Effector memory CD8-positive, alpha-beta T cell (primary cell): Measurements from ENCODE around the gene TMEM26.

Experiments used
- ATAC-seq: fragments of 150-1000 bp; cut with Tn5 transposase; replicated peaks from 2 replicates; pipeline ENCODE4 v1.10.0; 2021; ENCODE audit warnings: mild to moderate bottlenecking, moderate library complexity
- DNase-seq, 3 experiments: peaks; one replicate each; pipeline ENCODE4 v3.0.0; 2021
- H3K27ac Mint-ChIP-seq, 2 donors: one replicate each; pipeline ENCODE4 v1.8.0; 2022; ENCODE audit warnings: mild to moderate bottlenecking in 2 of 2, mixed read lengths in 2 of 2, moderate library complexity in 2 of 2
- H3K27me3 Mint-ChIP-seq, 2 donors: one replicate each; pipeline ENCODE4 v1.8.0; 2022; ENCODE audit warnings: mixed read lengths in 2 of 2
- H3K36me3 Mint-ChIP-seq: one replicate; pipeline ENCODE4 v1.8.0; 2022; ENCODE audit warnings: mild to moderate bottlenecking, moderate library complexity, mixed read lengths; ENCODE audit not compliant: insufficient read depth
- H3K4me1 Mint-ChIP-seq, 2 donors: one replicate each; pipeline ENCODE4 v1.8.0; 2022; ENCODE audit warnings: low read depth in 2 of 2, mixed read lengths in 2 of 2
- H3K4me3 Mint-ChIP-seq, 2 donors: one replicate each; pipeline ENCODE4 v1.8.0; 2022; ENCODE audit warnings: mild to moderate bottlenecking in 2 of 2, mixed read lengths in 2 of 2, moderate library complexity in 2 of 2
- H3K9me3 Mint-ChIP-seq, 2 donors: one replicate each; pipeline ENCODE4 v1.8.0; 2022; ENCODE audit warnings: mixed read lengths in 2 of 2
- total RNA-seq, 9 experiments: gene quantifications; one replicate each; lab custom pipeline; 2026; lab: John Stamatoyannopoulos, UW

Gene TMEM26
- total RNA-seq, result 0 to 0.11 (median 0) reads per million in 9 experiments

DNA sequence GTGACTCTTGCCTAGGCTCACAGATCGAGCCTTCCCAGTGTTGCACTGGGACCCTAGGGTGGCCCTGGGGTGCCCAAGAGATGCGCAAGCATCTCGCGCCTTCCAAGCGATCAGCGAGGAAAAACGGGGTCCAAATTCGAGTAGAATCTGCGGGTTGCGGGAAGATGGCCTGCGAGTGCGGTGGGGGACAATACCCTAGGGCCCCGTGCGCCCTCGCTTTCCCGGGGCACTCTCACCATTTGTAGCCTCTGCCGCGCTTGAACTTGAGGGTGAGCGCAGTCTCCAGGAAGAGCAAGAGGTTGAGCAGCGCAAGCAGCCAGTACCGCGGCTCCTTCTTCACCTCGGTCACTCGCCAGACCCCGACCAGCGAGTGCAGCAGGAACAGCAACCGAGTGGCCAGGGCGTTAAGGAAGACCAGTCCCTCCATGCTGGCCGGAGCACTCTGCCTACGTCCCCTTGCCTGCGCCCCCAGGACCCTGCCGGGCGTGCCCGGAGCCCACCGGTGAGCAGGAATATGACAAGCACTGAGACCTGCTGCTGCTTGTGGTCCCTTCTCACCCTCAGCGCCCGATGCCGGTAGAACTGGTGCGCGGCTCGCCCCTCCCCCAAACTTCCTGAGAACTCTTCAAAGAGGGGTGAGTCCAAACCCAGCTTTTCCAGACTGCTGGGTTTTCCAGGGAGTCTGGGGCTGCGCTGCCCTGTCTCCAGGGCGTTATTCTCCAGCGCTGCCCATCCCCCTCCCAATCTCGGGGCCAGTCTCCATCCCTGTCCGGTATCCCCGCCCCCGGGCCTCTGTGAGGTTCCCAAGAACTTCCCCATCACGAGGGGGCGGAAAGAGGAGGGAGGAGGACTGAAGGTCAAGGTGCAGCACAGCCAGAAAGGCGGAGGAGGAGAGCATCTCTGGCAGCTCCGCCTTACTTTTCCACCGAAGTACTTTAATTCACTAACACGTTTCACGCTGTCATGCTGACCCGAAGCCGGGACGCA is at the start of gene TMEM26:
Gene TMEM26, minus strand, starts transcription at position 727 of the 987 bp plus-strand sequence. Its CDS starts 300 bp downstream, at position 427.
- Mint-ChIP-seq H3K4me1 (peaks cover 0 to 3% of the 10 kb centered on the region in 2 donors), H3K27me3 (peaks cover 45 to 50% of the 10 kb centered on the region in 2 donors), H3K4me3 (no peak within 1 kb of the TSS), H3K36me3 (no peaks in the 10 kb centered on the region), H3K9me3 (no peaks in the 10 kb centered on the region), H3K27ac (no peak within 1 kb of the TSS)
- no peak for ATAC-seq
- no peak for DNase-seq

DNA sequence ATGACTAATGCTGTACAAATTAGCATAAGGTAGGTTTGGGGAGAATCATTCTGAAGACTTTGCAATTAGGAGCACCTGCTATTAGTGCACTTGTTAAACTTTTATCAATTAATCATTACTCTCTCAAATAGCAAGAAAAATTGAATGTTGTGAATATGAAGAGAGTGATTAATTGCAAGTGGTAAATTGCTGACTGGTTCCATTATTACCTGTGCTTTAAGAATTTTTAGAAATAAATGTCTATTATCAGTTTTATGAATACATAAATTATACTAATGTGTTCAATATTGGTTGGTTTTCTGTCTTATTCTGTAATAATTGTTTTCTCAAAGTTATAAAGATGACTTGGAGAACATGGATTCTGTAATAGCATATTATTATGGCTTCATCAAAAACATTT is 47.3 kb upstream of the TMEM26 start:
- H3K27ac Mint-ChIP-seq, result no peak overlapping the region
- peaks cover 0 to 4% of the 10 kb centered on the region in 2 donors for H3K27me3 Mint-ChIP-seq
- peaks cover 0 to 2% of the 10 kb centered on the region in 2 donors for H3K9me3 Mint-ChIP-seq
- DNase-seq (no peak), ATAC-seq (no peak)
- H3K4me1 Mint-ChIP-seq, result no peaks in the 10 kb centered on the region
- no peak overlapping the region for H3K4me3 Mint-ChIP-seq
- H3K36me3 Mint-ChIP-seq, result no peaks in the 10 kb centered on the region

DNA sequence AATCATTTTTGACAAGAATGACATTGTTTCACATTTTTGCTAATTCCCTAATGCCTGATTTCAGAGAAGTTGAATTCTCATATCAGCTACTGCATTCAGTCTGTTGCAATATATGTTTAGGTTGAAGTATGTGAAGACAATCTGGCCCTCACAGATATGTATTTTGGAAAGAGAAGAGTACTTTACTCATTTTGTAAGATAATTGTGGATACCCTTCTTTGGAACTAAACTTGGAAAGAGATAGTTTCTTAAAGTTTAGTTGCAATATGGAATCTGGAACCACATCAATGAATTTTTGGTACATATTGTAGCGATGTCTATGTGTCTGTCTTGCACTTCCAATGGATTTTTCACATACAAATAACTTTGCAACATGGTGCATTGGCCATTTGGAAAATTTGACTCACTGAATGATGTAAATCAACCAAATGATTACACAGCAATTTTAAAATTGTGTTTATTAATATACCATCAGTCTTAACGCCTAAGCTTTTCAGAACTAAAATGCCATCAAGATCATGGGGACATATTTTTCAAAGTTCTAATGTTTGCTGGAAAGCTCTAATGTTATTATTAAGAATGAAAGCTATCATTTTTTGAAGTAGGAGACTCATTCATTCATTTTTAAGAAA is 39.3 kb upstream of the TMEM26 start:
- Mint-ChIP-seq H3K27me3 (peaks cover 0 to 16% of the 10 kb centered on the region in 2 donors), H3K36me3 (no peaks in the 10 kb centered on the region), H3K4me1 (no peaks in the 10 kb centered on the region), H3K9me3 (peaks cover 0 to 1% of the 10 kb centered on the region in 2 donors), H3K27ac (no peak overlapping the region), H3K4me3 (no peak overlapping the region)
- DNase-seq, result no peak
- no peak for ATAC-seq

DNA sequence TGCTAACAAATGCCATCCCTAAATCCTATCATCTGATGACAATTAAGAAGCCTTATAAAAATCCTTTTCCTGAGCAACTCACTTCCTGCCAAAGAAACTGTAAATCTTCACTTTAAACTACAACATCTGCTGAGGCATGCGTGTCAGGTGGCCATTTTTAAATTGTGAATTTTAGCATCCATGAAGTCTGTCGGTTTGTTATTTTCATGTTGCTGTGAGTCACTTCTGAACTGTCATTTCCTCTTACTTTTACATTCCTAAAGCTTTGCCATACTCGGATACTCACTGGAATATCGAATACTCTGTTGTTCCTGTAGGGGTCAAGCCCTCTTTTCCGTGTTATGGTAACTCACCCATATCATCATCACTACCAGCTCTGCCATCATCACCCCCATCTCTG is 34.3 kb upstream of the TMEM26 start:
- peaks cover 0 to 1% of the 10 kb centered on the region in 2 donors for H3K9me3 Mint-ChIP-seq
- no peak overlapping the region for H3K27ac Mint-ChIP-seq
- H3K4me1 Mint-ChIP-seq, result no peaks in the 10 kb centered on the region
- H3K27me3 Mint-ChIP-seq, result peaks cover 0 to 22% of the 10 kb centered on the region in 2 donors
- no peak for ATAC-seq
- H3K4me3 Mint-ChIP-seq, result no peak overlapping the region
- no peak for DNase-seq
- H3K36me3 Mint-ChIP-seq, result no peaks in the 10 kb centered on the region

DNA sequence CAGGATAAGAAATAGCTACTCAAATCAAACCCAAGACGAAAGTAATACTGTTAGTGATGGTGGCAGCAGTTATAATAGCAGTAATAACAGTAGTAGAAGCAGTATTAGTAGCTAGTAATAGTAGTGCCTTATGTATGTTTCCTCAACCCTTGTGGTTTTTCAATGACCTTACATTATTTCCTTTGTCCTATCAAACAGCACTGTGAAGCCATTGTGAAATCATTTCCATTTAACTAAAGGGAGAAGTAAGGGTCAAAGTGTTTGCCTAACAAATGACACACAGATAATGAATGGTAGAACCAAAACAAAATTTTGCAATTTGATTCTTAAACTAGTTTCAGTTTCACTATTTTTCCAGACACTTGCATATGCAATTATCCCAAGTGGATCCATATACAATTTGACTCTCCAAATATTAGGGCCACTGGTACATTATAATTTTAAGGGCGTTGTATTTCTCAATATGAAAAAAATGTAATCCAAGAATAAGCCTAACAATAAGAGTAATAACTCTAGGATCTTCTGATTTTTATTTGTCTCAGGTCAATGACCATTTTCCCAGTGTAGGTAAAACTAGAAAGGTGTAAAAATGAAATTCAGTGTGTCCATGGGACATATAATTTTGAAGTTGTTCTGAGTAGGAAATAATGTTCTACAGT is 33.7 kb upstream of the TMEM26 start:
- no peaks in the 10 kb centered on the region for H3K4me1 Mint-ChIP-seq
- H3K9me3 Mint-ChIP-seq, result peaks cover 0 to 1% of the 10 kb centered on the region in 2 donors
- H3K4me3 Mint-ChIP-seq, result no peak overlapping the region
- ATAC-seq (no peak), DNase-seq (no peak)
- no peaks in the 10 kb centered on the region for H3K36me3 Mint-ChIP-seq
- no peak overlapping the region for H3K27ac Mint-ChIP-seq
- peaks cover 0 to 22% of the 10 kb centered on the region in 2 donors for H3K27me3 Mint-ChIP-seq

DNA sequence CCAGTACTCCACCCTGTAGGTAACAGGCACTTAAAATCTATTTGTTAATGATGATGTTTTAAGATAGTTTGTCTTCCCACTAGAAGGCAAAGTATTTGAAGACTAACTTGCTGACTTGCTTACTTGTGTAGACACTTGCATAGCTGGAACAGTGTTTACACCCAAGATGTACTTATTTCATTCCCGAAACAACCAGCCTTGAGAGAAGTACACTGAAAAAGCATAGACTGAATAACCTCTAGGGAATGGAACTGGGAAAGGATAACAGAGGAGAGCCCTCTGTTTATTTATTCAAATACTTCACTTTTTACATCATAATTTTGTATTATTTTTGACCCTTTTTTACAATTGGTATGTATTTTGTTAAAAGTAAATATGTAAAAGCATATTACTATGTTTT is 33.1 kb upstream of the TMEM26 start:
- H3K36me3 Mint-ChIP-seq, result no peaks in the 10 kb centered on the region
- H3K27ac Mint-ChIP-seq, result no peak overlapping the region
- no peak overlapping the region for H3K4me3 Mint-ChIP-seq
- H3K4me1 Mint-ChIP-seq, result no peaks in the 10 kb centered on the region
- peaks cover 0 to 1% of the 10 kb centered on the region in 2 donors for H3K9me3 Mint-ChIP-seq
- no peak for DNase-seq
- no peak for ATAC-seq
- H3K27me3 Mint-ChIP-seq, result peaks cover 0 to 22% of the 10 kb centered on the region in 2 donors

DNA sequence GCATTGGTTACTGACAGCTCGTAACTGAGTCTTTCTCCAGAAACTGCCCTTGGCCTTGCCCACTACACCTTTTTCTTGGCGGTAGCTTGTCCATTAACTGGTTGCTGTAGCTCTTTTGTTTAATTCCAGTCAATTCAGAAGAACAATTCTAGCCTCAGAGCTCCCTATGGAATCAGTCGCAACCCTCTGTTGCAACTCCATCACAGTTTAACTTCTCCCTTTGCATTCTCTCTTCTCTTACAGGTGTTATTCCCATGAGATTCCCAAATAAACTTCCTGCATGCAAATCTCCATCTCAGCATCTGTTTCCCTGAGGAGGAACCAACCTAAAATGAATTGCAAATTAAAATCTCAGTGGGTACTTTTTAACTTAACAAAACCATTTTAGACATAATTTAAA is 28.4 kb upstream of the TMEM26 start:
- no peaks in the 10 kb centered on the region for H3K36me3 Mint-ChIP-seq
- H3K27me3 Mint-ChIP-seq, result peaks cover 9 to 29% of the 10 kb centered on the region in 2 donors
- H3K4me1 Mint-ChIP-seq, result no peaks in the 10 kb centered on the region
- H3K9me3 Mint-ChIP-seq, result no peaks in the 10 kb centered on the region
- ATAC-seq, result no peak
- H3K4me3 Mint-ChIP-seq, result no peak overlapping the region
- no peak overlapping the region for H3K27ac Mint-ChIP-seq
- DNase-seq, result no peak

DNA sequence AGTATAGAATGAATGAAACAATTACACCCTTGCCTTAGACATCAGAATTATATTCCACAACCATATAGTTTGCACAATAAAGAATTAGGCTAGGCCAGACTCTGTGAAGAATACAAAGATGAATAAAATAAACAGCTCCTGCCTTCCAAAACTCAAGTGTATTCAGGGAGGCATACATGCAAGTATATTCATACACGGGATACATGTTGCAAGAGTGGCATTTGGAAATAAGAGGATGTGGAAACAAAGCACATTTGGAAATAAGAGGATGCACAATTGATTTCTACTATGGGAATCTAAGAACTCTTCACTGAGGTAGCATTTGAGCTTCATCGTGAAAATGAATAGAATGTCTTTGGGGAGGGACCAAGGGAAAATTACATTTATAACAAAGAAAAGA is 27.0 kb upstream of the TMEM26 start:
- DNase-seq (no peak), ATAC-seq (no peak)
- Mint-ChIP-seq H3K4me1 (no peaks in the 10 kb centered on the region), H3K9me3 (no peaks in the 10 kb centered on the region), H3K27ac (no peak overlapping the region), H3K36me3 (no peaks in the 10 kb centered on the region), H3K27me3 (peaks cover 9 to 29% of the 10 kb centered on the region in 2 donors), H3K4me3 (no peak overlapping the region)

DNA sequence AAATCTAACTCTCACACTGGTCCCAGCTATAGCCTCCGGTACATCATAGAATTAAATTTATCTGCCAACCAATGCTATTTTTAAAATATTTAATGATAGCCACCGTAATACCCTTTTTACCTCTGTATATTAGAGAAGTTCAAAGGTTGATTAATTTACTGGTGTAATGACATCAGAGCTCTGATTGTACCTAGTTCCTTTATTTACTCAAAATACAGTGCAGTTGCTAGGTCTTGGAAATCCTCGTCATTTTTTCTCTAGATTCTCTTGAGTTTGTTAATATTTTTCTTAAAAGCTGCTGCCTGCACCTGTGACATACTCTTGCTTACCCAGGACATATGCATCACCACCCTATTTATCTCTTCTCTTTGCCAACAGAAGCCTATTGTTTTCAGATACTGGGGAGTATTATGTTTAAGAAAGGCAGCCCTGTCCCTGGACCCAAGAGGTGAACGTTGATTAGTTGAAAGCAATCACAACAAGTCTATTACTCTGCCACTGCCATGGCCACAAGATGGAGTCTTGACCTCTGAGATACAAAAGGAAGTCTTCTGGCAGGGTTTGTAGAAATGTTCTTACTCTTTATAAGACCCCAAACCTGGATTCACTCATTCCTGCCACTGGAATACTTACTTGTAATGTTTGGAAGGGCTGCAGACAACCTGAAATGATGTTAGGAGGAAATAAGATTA is 25.6 kb upstream of the TMEM26 start:
- no peak overlapping the region for H3K27ac Mint-ChIP-seq
- no peak overlapping the region for H3K4me3 Mint-ChIP-seq
- H3K36me3 Mint-ChIP-seq, result no peaks in the 10 kb centered on the region
- DNase-seq, result no peak
- no peaks in the 10 kb centered on the region for H3K9me3 Mint-ChIP-seq
- H3K27me3 Mint-ChIP-seq, result peaks cover 9 to 25% of the 10 kb centered on the region in 2 donors
- no peak for ATAC-seq
- H3K4me1 Mint-ChIP-seq, result no peaks in the 10 kb centered on the region

DNA sequence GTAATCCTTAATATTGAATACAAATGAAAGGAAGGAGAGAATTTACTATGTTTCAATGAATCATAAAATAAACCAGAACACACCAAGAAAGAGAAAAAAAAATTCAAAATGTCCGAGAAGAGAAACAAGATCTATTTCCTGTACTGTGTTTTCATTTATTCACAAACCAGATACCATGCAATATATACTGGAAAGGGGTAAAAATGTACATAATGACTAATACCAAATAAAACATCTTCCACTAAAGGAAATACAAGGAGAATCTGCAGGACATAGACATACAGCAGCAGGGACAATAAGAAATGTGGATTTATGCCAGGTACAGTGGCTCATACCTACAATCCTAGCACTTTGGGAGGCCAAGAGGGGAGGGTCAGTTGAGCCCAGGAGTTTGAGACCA is 24.3 kb upstream of the TMEM26 start:
- no peak for ATAC-seq
- no peaks in the 10 kb centered on the region for H3K9me3 Mint-ChIP-seq
- H3K36me3 Mint-ChIP-seq, result no peaks in the 10 kb centered on the region
- H3K4me3 Mint-ChIP-seq, result no peak overlapping the region
- peaks cover 9 to 19% of the 10 kb centered on the region in 2 donors for H3K27me3 Mint-ChIP-seq
- no peak overlapping the region for H3K27ac Mint-ChIP-seq
- no peaks in the 10 kb centered on the region for H3K4me1 Mint-ChIP-seq
- DNase-seq, result no peak

DNA sequence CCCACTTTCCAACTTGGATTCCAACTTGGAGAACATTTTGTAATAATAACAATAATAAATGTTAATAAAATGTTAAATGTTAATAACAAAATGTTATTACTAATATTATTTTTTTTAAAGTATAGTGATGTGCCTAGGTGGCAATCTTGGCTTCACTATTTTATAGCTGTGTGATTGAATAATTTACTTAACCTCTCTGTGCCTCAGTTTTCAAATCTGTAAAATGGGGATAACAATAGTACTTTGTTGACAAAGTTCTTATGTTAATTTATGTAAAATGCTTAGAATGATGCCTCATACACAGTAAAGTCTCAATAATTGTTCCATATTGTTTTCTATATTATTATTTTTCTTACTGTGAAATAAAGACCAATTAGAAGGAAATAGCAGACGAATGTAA is 23.3 kb upstream of the TMEM26 start:
- ATAC-seq, result no peak
- H3K27me3 Mint-ChIP-seq, result peaks cover 9 to 19% of the 10 kb centered on the region in 2 donors
- no peaks in the 10 kb centered on the region for H3K36me3 Mint-ChIP-seq
- no peaks in the 10 kb centered on the region for H3K9me3 Mint-ChIP-seq
- H3K4me3 Mint-ChIP-seq, result no peak overlapping the region
- no peak for DNase-seq
- H3K27ac Mint-ChIP-seq, result no peak overlapping the region
- H3K4me1 Mint-ChIP-seq, result no peaks in the 10 kb centered on the region

DNA sequence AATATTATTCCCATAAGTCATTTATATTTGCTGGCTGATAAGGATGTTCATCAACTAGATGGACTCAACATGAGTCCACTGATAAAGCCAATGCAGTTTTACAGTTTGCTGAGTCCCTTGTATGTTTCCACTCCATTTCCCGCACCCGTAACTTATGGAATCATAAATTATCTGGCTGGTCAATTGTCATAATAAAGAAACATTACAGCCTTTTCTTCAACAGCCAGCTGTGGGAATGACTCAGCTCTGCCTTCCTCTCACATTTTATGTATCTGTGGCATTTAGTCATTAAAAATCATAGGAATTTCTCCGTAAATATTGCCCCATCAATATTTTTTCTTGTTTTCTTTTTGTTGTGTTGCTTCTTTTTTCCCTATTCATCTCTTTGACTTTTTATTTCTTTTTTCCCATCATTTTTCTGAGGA is 22.3 kb upstream of the TMEM26 start:
- Mint-ChIP-seq H3K27me3 (peaks cover 9 to 15% of the 10 kb centered on the region in 2 donors), H3K4me1 (no peaks in the 10 kb centered on the region), H3K9me3 (no peaks in the 10 kb centered on the region), H3K27ac (no peak overlapping the region), H3K4me3 (no peak overlapping the region), H3K36me3 (no peaks in the 10 kb centered on the region)
- no peak for ATAC-seq
- DNase-seq, result no peak

DNA sequence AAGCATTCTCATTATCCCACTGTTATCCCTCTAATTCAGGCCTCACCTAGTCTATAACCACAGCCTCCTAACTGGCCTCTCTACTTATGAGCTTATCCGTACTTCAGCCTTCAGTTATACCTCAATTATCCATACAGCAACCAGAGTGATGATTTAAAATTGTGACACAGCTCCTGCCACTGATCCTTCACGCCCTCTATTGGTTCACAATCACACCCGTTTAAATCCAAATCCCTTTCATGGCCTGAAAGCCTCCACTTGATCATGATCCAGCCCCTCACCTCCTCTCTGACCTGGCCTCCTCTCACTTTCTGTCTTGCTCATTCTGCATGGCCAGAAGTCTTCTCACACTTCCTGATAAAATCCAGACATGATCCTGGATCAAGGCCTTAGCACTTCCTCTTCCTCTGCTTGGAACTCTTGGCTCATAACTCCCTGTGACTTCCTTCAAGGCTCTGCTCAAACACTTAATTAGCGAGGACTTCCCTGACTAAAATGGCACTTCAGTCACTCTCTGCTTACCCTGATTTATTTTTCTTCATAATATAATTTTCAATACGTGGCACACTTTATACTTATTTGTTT is 19.0 kb upstream of the TMEM26 start:
- Mint-ChIP-seq H3K27ac (no peak overlapping the region), H3K27me3 (peaks cover 0 to 11% of the 10 kb centered on the region in 2 donors), H3K9me3 (no peaks in the 10 kb centered on the region), H3K4me1 (no peaks in the 10 kb centered on the region), H3K4me3 (no peak overlapping the region), H3K36me3 (no peaks in the 10 kb centered on the region)
- ATAC-seq (no peak), DNase-seq (no peak)
